IMR-90 (cell line): Measurements from ENCODE around the gene KLHL30.

Experiments
- MAFK ChIP-seq: IDR thresholded peaks from 2 replicates; pipeline ENCODE4 v1.6.1; 2012; ENCODE audit warnings: low read depth, low read length, improper control_type of control experiment
- RCOR1 ChIP-seq: IDR thresholded peaks from 2 replicates; pipeline ENCODE4 v1.6.1; 2012; ENCODE audit warnings: mild to moderate bottlenecking, low read length, improper control_type of control experiment; ENCODE audit not compliant: insufficient replicate concordance
- SMC3 ChIP-seq: fragments of 150-350 bp; IDR thresholded peaks from 2 replicates; pipeline ENCODE4 v1.6.1; 2016; ENCODE audit warnings: low read depth, mild to moderate bottlenecking, antibody characterized with exemption, low read length, moderate library complexity
- TF ChIP-seq, protein P1 (sequence below): conservative IDR thresholded peaks from 2 replicates; pipeline ENCODE4 v1.5.1; 2012; ENCODE audit warnings: mild to moderate bottlenecking, low read depth, low read length, improper control_type of control experiment

DNA sequence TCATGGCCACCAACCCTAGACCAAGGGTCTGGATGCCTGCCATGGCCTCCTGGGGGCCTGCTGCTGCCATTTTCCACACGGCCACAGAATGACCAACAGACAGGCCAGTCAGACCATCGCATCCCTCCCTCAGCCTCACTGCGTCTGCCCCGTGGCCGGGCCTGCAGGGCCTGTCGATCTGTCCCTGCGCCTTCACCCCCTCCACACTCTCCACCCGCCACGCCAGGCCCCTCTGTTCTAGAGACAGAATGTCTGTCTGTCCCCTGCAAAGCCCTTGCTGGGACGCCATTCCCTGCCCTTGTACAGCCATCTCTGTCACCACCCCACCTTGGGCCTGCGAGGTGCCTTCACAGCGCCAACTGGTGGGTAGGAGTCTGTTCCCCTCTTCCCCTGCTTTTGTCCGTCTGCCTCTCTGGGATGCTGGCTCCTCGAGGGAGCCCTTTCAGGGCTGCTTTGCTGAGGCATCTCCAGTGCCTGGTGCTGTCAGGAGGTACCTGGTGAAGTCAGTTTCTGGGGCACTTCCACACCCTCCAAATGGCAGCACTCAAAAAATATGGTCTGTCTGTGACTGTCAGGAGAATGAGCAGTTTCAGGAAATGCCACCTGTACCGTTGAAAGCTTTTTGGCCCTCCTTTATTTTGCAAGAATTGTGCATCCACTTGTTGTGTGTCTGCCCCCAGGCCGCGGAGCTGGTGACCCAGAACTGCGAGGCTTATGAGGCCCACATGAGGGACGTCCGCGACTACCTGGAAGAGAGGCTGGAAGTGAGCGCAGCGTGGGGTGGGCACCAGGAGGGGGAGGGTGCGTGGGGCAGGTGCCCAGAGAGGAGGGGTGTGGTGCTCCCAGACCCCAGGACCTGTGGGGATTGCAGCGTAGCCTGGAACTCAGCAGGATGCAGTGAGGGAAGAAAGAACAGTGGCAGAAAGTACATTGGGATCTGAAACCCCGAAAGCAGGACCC is 45.0 kb upstream of the KLHL30 start:
- no peak for TF ChIP-seq SMC3
- TF ChIP-seq, protein P1, sequence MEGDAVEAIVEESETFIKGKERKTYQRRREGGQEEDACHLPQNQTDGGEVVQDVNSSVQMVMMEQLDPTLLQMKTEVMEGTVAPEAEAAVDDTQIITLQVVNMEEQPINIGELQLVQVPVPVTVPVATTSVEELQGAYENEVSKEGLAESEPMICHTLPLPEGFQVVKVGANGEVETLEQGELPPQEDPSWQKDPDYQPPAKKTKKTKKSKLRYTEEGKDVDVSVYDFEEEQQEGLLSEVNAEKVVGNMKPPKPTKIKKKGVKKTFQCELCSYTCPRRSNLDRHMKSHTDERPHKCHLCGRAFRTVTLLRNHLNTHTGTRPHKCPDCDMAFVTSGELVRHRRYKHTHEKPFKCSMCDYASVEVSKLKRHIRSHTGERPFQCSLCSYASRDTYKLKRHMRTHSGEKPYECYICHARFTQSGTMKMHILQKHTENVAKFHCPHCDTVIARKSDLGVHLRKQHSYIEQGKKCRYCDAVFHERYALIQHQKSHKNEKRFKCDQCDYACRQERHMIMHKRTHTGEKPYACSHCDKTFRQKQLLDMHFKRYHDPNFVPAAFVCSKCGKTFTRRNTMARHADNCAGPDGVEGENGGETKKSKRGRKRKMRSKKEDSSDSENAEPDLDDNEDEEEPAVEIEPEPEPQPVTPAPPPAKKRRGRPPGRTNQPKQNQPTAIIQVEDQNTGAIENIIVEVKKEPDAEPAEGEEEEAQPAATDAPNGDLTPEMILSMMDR, result no peak
- TF ChIP-seq MAFK, result no peak
- no peak for TF ChIP-seq RCOR1
